Measurements from ENCODE around the gene UXS1. TPM values are rescaled to one million over a fixed set of nuclear protein-coding genes. Genes with fewer than 3 reads are reported as not detected.
A peak's percentile ranks its signal among the peaks of the same experiment; 100 is the strongest.

The UXS1 gene
- total RNA-seq, 1 experiment from 2014 or later: 44.7 TPM

DNA sequence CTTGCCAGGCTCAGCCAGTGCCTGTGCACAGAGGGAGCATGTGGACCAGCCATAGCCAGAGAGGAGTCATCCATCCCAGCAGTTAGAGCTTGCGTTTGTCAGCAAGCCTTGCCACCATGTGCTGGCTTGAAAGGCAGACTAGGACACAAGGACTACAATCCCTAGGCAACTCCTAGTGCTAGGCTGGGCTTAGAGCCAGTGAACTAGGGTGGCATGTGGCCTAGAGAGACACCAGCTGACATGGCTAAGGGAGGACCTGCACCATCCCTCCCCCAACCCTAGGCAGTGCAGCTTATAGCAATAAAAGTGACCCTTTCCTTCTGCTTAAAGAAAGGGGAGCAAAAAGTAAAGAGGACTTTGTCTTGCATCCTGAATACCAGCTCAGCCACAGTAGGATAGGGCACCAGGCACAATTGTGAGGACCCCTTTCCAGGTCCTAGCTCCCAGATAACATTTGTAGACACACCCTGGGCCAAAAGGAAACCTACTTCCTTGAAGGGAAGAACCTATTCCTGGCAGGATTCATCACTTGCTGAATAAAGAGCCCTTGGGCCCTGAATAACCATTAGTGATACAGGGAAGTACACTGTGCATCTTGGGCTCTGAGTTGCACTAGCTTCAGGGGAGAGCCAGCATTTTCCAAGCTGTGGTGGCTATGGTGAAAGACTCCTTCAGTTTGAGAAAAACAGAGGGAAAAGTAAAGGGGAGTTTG is 38.7 kb upstream of the UXS1 start (continued):
- TF ChIP-seq CTCF (IDR thresholded peaks at IDR 0.05) (no peak), TEAD4 (CRISPR knock-in tag; IDR thresholded peaks at IDR 0.05) (no peak), RELA (CRISPR knock-in tag; IDR thresholded peaks at IDR 0.05; ENCODE audit: borderline replicate concordance) (no peak), E2F5 (CRISPR knock-in tag; IDR thresholded peaks at IDR 0.05) (no peak), SOX15 (CRISPR knock-in tag; IDR thresholded peaks at IDR 0.05) (no peak)
- TF ChIP-seq, protein P1, sequence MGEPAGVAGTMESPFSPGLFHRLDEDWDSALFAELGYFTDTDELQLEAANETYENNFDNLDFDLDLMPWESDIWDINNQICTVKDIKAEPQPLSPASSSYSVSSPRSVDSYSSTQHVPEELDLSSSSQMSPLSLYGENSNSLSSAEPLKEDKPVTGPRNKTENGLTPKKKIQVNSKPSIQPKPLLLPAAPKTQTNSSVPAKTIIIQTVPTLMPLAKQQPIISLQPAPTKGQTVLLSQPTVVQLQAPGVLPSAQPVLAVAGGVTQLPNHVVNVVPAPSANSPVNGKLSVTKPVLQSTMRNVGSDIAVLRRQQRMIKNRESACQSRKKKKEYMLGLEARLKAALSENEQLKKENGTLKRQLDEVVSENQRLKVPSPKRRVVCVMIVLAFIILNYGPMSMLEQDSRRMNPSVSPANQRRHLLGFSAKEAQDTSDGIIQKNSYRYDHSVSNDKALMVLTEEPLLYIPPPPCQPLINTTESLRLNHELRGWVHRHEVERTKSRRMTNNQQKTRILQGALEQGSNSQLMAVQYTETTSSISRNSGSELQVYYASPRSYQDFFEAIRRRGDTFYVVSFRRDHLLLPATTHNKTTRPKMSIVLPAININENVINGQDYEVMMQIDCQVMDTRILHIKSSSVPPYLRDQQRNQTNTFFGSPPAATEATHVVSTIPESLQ (CRISPR knock-in tag; IDR thresholded peaks at IDR 0.05): no peak
- TF ChIP-seq, protein P2, sequence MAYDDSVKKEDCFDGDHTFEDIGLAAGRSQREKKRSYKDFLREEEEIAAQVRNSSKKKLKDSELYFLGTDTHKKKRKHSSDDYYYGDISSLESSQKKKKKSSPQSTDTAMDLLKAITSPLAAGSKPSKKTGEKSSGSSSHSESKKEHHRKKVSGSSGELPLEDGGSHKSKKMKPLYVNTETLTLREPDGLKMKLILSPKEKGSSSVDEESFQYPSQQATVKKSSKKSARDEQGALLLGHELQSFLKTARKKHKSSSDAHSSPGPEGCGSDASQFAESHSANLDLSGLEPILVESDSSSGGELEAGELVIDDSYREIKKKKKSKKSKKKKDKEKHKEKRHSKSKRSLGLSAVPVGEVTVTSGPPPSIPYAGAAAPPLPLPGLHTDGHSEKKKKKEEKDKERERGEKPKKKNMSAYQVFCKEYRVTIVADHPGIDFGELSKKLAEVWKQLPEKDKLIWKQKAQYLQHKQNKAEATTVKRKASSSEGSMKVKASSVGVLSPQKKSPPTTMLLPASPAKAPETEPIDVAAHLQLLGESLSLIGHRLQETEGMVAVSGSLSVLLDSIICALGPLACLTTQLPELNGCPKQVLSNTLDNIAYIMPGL (CRISPR knock-in tag; IDR thresholded peaks at IDR 0.05): no peak

DNA sequence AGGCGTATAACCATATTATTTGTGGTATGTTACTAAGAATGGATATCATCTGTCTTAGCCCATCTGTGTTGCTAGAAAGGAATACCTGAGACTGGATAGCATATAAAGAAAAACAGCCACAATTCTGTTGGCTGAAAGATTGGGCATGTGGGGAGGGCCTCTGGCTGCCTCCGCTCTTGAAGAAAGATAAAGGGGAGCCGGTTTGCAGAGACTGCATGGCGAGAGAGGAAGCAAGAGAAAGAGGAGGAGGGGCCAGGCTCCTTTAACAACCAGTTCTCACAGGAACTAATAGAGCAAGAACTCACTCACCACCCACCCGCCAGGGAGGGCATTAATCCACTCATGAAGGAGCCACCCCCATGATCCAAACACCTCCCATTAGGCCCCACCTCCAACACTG is 29.2 kb upstream of the UXS1 start:
- Mint-ChIP-seq H3K9me3 (peaks cover 12% of the 10 kb centered on the region), H3K4me1 (peaks cover 21% of the 10 kb centered on the region), H3K4me3 (no peak overlapping the region), H3K27ac (no peak overlapping the region), H3K36me3 (no peaks in the 10 kb centered on the region), H3K27me3 (ENCODE audit: low read depth) (no peaks in the 10 kb centered on the region)
- ChIA-PET CTCF (no interaction called here), POLR2A (no interaction called here)
- ATAC-seq (peak; percentile 43), DNase-seq (ENCODE audit: low spot score) (peak; percentile 11)
- TF ChIP-seq HMGA2 (CRISPR knock-in tag; IDR thresholded peaks at IDR 0.05) (no peak), SMAD3 (CRISPR knock-in tag; IDR thresholded peaks at IDR 0.05; ENCODE audit: borderline replicate concordance) (no peak), FOXJ3 (CRISPR knock-in tag; IDR thresholded peaks at IDR 0.05; ENCODE audit: borderline replicate concordance) (no peak), IRF2 (CRISPR knock-in tag; IDR thresholded peaks at IDR 0.05; ENCODE audit: borderline replicate concordance, low read depth) (no peak), ELF4 (CRISPR knock-in tag; IDR thresholded peaks at IDR 0.05; ENCODE audit: low read depth) (no peak), IRF1 (CRISPR knock-in tag; IDR thresholded peaks at IDR 0.05) (no peak), TEAD1 (CRISPR knock-in tag; IDR thresholded peaks at IDR 0.05) (no peak)
- TF ChIP-seq, protein P3, sequence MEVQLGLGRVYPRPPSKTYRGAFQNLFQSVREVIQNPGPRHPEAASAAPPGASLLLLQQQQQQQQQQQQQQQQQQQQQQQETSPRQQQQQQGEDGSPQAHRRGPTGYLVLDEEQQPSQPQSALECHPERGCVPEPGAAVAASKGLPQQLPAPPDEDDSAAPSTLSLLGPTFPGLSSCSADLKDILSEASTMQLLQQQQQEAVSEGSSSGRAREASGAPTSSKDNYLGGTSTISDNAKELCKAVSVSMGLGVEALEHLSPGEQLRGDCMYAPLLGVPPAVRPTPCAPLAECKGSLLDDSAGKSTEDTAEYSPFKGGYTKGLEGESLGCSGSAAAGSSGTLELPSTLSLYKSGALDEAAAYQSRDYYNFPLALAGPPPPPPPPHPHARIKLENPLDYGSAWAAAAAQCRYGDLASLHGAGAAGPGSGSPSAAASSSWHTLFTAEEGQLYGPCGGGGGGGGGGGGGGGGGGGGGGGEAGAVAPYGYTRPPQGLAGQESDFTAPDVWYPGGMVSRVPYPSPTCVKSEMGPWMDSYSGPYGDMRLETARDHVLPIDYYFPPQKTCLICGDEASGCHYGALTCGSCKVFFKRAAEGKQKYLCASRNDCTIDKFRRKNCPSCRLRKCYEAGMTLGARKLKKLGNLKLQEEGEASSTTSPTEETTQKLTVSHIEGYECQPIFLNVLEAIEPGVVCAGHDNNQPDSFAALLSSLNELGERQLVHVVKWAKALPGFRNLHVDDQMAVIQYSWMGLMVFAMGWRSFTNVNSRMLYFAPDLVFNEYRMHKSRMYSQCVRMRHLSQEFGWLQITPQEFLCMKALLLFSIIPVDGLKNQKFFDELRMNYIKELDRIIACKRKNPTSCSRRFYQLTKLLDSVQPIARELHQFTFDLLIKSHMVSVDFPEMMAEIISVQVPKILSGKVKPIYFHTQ (CRISPR knock-in tag; IDR thresholded peaks at IDR 0.05): no peak
- TF ChIP-seq, protein P4, sequence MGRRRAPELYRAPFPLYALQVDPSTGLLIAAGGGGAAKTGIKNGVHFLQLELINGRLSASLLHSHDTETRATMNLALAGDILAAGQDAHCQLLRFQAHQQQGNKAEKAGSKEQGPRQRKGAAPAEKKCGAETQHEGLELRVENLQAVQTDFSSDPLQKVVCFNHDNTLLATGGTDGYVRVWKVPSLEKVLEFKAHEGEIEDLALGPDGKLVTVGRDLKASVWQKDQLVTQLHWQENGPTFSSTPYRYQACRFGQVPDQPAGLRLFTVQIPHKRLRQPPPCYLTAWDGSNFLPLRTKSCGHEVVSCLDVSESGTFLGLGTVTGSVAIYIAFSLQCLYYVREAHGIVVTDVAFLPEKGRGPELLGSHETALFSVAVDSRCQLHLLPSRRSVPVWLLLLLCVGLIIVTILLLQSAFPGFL (CRISPR knock-in tag; IDR thresholded peaks at IDR 0.05; ENCODE audit: borderline replicate concordance): no peak
- TF ChIP-seq, protein P5, sequence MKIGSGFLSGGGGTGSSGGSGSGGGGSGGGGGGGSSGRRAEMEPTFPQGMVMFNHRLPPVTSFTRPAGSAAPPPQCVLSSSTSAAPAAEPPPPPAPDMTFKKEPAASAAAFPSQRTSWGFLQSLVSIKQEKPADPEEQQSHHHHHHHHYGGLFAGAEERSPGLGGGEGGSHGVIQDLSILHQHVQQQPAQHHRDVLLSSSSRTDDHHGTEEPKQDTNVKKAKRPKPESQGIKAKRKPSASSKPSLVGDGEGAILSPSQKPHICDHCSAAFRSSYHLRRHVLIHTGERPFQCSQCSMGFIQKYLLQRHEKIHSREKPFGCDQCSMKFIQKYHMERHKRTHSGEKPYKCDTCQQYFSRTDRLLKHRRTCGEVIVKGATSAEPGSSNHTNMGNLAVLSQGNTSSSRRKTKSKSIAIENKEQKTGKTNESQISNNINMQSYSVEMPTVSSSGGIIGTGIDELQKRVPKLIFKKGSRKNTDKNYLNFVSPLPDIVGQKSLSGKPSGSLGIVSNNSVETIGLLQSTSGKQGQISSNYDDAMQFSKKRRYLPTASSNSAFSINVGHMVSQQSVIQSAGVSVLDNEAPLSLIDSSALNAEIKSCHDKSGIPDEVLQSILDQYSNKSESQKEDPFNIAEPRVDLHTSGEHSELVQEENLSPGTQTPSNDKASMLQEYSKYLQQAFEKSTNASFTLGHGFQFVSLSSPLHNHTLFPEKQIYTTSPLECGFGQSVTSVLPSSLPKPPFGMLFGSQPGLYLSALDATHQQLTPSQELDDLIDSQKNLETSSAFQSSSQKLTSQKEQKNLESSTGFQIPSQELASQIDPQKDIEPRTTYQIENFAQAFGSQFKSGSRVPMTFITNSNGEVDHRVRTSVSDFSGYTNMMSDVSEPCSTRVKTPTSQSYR (CRISPR knock-in tag; IDR thresholded peaks at IDR 0.05): no peak
- TF ChIP-seq, protein P6, sequence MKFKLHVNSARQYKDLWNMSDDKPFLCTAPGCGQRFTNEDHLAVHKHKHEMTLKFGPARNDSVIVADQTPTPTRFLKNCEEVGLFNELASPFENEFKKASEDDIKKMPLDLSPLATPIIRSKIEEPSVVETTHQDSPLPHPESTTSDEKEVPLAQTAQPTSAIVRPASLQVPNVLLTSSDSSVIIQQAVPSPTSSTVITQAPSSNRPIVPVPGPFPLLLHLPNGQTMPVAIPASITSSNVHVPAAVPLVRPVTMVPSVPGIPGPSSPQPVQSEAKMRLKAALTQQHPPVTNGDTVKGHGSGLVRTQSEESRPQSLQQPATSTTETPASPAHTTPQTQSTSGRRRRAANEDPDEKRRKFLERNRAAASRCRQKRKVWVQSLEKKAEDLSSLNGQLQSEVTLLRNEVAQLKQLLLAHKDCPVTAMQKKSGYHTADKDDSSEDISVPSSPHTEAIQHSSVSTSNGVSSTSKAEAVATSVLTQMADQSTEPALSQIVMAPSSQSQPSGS (CRISPR knock-in tag; IDR thresholded peaks at IDR 0.05; ENCODE audit: borderline replicate concordance, low read depth): no peak

All from WTC11 (cell line).